GM12875 (cell line): Measurements from ENCODE around the gene GJA9.
"Not testable (repeated sequence)": the region's sequence is repeated elsewhere in the genome, so short reads cannot be mapped to it uniquely, and the experiment has no call there.

Experiments used
- H3K4me3 ChIP-seq: one replicate; pipeline ENCODE4 v1.5.1; 2011; ENCODE audit warnings: low read depth, low read length, control low read depth
- CTCF ChIP-seq: IDR thresholded peaks from 2 replicates; pipeline ENCODE4 v1.5.1; 2011; ENCODE audit warnings: low read depth, mild to moderate bottlenecking, control low read depth, inconsistent platforms, low read length, moderate library complexity, borderline replicate concordance; ENCODE audit not compliant: insufficient read depth

The GJA9 gene

GRCh38 chr1:38918568-38918967 is 37.2 kb upstream of the GJA9 start:
- H3K4me3 ChIP-seq: no peak overlapping the region
- no peak for TF ChIP-seq CTCF

GRCh38 chr1:38917772-38918171 is 36.4 kb upstream of the GJA9 start:
- no peak for TF ChIP-seq CTCF

GRCh38 chr1:38917337-38917736 is 36.0 kb upstream of the GJA9 start:
- TF ChIP-seq CTCF: no peak
- H3K4me3 ChIP-seq: no peak overlapping the region

More at GRCh38 chr1:38917772-38918171, 36.4 kb upstream of the GJA9 start:
- no peak overlapping the region for H3K4me3 ChIP-seq

GRCh38 chr1:38915352-38915948 is 34.1 kb upstream of the GJA9 start:
- H3K4me3 ChIP-seq: no peak overlapping the region
- no peak for TF ChIP-seq CTCF

- H3K4me3 ChIP-seq: not testable (repeated sequence)
Observed at GRCh38 chr1:38914908-38915307, 33.5 kb upstream of the GJA9 start.

- no peak for TF ChIP-seq CTCF
- no peak overlapping the region for H3K4me3 ChIP-seq
Observed at GRCh38 chr1:38908821-38909220, 27.4 kb upstream of the GJA9 start.

- no peak for TF ChIP-seq CTCF
- no peak overlapping the region for H3K4me3 ChIP-seq
Observed at GRCh38 chr1:38905985-38906384, 24.6 kb upstream of the GJA9 start.

GRCh38 chr1:38899560-38899959 is 18.2 kb upstream of the GJA9 start:
- no peak for TF ChIP-seq CTCF
- H3K4me3 ChIP-seq: no peak overlapping the region
